Colonic mucosa (tissue), 4 donors: ENCODE data around the gene CKM. TPM values are rescaled to one million over a fixed set of nuclear protein-coding genes. Genes with fewer than 3 reads are reported as not detected.

Source experiments
- DNase-seq: peaks from one replicate; pipeline ENCODE4 v3.0.0-alpha.2; 2020
- H3K27ac ChIP-seq: fragments of 200-600 bp; one replicate; pipeline ENCODE4 v1.8.0; 2021
- H3K27me3 ChIP-seq: fragments of 200-600 bp; one replicate; pipeline ENCODE4 v1.8.0; 2021
- H3K36me3 ChIP-seq: fragments of 200-600 bp; one replicate; pipeline ENCODE4 v1.8.0; 2021
- H3K4me1 ChIP-seq: fragments of 200-600 bp; one replicate; pipeline ENCODE4 v1.8.0; 2021; ENCODE audit warnings: mild to moderate bottlenecking
- H3K4me3 ChIP-seq: fragments of 200-600 bp; one replicate; pipeline ENCODE4 v1.8.0; 2021
- H3K9ac ChIP-seq, 2 donors: one replicate each; pipeline ENCODE4 v1.7.0; 2013; ENCODE audit warnings: control low read depth in 2 of 2, low read depth in 2 of 2, low read length in 2 of 2
- H3K9me3 ChIP-seq: fragments of 200-600 bp; one replicate; pipeline ENCODE4 v1.8.0; 2021
- intact Hi-C: fragments of 100-400 bp; cut with DNase I; formaldehyde crosslinking; loops from one replicate; pipeline ENCODE4 v1.14.1; 2022
- total RNA-seq, 2 donors: library from RNA; stranded (reverse); fragmentation: NEBNext Ultra II Directional in 1 of 2; extraction: Animal tissue kit (Norgen Biotek cat#: 25700) in 1 of 2; gene quantifications; one replicate each; pipeline ENCODE4 v1.2.1, GENCODE V29; 2021
- TF ChIP-seq, protein P1 (sequence below): fragments of 200-600 bp; IDR thresholded peaks from one replicate; pipeline ENCODE4 v1.8.0; 2022; ENCODE audit warnings: antibody characterized with exemption, mild to moderate bottlenecking
- donor health status: healthy.
- donor health status: DM: no; HTN: no; CAD: no.
- donor health status: DM: no; HTN: no; CAD: no.

The CKM gene
- total RNA-seq, 2 donors from 2014 or later: 0.53 TPM; not detected in 1

DNA sequence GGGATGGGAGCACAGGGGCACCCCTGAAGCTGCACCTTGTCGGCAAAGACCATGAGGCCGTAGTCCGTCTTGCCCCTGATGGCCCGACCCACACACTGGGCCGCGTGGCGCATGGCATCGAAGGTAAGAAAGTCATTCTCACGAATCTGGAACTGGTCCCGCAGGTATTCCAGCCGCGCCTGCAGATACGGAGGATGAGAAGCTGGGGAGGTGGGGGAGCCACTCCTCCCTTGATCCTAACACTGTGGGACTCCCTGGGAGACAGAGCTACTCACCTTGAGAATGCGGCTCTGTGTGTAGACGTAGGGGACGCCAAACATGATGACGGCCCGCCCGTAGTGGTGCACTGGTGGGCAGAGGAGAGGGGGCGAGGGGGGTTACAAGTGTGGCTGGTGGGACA, 29.8 kb upstream of the CKM start:
- no peak overlapping the region for H3K27ac ChIP-seq
- H3K27me3 ChIP-seq: no peaks in the 10 kb centered on the region
- H3K9ac ChIP-seq: no peak overlapping the region
- H3K4me1 ChIP-seq: no peaks in the 10 kb centered on the region
- H3K9me3 ChIP-seq: no peaks in the 10 kb centered on the region
- DNase-seq: no peak
- intact Hi-C loops: no loop called here
- H3K4me3 ChIP-seq: no peak overlapping the region
- no peaks in the 10 kb centered on the region for H3K36me3 ChIP-seq
- TF ChIP-seq, protein P1, sequence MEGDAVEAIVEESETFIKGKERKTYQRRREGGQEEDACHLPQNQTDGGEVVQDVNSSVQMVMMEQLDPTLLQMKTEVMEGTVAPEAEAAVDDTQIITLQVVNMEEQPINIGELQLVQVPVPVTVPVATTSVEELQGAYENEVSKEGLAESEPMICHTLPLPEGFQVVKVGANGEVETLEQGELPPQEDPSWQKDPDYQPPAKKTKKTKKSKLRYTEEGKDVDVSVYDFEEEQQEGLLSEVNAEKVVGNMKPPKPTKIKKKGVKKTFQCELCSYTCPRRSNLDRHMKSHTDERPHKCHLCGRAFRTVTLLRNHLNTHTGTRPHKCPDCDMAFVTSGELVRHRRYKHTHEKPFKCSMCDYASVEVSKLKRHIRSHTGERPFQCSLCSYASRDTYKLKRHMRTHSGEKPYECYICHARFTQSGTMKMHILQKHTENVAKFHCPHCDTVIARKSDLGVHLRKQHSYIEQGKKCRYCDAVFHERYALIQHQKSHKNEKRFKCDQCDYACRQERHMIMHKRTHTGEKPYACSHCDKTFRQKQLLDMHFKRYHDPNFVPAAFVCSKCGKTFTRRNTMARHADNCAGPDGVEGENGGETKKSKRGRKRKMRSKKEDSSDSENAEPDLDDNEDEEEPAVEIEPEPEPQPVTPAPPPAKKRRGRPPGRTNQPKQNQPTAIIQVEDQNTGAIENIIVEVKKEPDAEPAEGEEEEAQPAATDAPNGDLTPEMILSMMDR: no peak

DNA sequence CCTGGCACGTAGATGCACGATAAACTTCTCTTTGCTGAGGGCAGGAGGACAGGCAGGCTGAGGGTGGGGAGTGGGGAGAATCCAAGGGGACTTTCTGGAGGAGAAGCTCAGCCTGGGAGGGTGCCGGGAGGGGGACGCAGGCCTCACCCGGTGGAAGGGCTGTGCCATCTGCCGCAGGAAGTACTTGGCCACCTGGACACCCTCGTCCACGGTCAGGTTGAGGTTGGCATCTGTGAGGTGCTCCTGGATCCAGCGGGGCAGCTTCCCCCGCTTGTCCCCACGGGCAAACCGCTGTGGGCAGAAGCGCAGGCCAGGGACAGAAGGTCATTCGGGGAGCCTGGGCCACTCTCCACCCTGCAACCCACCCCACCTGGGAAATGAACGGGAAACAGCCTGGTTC, 29.4 kb upstream of the CKM start:
- H3K36me3 ChIP-seq: no peaks in the 10 kb centered on the region

DNA sequence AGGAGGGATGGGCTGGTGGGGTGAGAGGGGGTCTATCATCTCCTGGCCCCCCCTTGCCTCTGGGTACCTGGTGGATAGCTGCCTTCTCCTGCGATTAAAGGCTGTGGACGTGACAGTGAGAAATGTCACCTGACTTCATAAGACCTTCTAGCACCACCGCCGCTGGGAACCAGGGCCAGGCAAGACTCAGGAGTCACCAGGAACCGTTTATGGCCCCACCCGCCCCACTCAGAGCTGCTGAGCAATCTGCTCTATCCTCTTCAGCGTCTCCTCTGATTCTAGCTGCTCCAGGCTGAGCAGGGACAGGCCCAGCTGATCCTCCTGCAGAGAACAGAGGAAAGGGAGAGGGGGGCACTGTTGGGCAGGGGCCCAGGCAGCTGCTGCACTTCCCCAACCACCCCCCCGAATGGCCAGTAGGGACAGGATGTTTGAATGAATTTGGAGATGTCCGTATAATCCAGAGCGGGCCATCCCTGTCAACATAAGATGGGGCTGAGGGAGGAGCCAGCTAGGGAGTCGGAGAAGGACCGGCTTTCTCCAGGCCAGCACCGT, 28.8 kb upstream of the CKM start:
- Histone ChIP-seq H3K4me3 (no peak overlapping the region), H3K9me3 (no peaks in the 10 kb centered on the region), H3K4me1 (no peaks in the 10 kb centered on the region), H3K9ac (no peak overlapping the region), H3K27ac (no peak overlapping the region), H3K36me3 (no peaks in the 10 kb centered on the region), H3K27me3 (no peaks in the 10 kb centered on the region)
- DNase-seq: no peak
- TF ChIP-seq, protein P1: no peak
- intact Hi-C loops: no loop called here

More for the DNA sequence above, 29.4 kb upstream of the CKM start:
- TF ChIP-seq, protein P1: no peak
- Histone ChIP-seq H3K9ac (no peak overlapping the region), H3K4me1 (no peaks in the 10 kb centered on the region), H3K9me3 (no peaks in the 10 kb centered on the region), H3K27me3 (no peaks in the 10 kb centered on the region), H3K4me3 (no peak overlapping the region), H3K27ac (no peak overlapping the region)
- no peak for DNase-seq
- intact Hi-C loops: no loop called here

DNA sequence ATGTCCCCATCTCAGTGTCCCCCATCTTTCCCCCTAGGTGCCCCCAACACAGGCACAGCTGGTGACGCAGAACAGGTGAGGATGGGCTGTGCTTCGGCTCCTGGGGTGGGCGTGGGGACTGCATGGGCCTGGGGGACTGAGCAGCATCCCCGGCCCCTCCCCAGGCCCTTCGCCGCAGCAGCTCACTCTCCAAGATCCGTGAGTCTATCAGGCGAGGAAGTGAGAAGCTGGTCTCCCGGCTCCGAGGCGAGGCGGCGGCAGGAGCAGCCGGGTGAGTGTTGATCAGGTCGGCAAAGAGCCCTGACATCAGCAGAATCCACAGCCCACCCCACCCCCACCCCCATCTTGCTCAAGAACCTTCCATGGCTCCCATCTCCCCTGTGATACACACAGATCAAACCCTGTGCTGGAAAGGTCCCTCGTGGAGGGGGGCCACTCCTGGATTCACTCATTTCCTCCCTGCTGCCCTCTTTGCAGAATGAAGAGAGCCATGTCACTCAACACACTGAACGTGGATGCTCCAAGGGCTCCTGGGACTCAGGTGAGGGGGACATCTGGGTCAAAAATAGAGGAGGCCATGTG, 27.9 kb upstream of the CKM start:
- Histone ChIP-seq H3K4me3 (no peak overlapping the region), H3K4me1 (no peaks in the 10 kb centered on the region), H3K9me3 (no peaks in the 10 kb centered on the region), H3K9ac (no peak overlapping the region), H3K36me3 (no peaks in the 10 kb centered on the region), H3K27ac (no peak overlapping the region), H3K27me3 (peaks cover under 1% of the 10 kb centered on the region)
- intact Hi-C loops: no loop called here
- no peak for DNase-seq
- TF ChIP-seq, protein P1: no peak

DNA sequence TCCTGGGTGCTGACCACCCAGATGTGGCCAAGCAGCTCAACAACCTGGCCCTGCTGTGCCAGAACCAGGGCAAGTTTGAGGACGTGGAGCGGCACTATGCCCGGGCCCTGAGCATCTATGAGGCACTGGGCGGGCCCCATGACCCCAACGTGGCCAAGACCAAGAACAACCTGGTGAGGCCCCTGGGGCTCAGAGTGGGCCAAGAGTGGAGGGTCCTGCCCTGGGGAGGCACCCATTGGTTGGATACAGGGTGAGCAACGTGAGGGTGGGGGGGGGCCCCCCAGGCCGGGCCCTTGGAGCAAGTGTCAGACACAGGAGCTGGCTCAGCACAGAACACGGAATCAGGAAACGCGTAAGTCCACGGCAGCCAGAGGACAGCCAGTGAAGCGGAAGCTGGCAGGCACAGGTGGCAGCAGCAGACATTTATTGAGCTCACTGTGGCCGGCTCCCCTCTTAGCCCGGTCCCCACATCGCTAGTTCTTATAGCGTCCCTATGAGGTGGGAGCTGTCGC, 26.8 kb upstream of the CKM start:
- no peak overlapping the region for H3K27ac ChIP-seq
- H3K9ac ChIP-seq: no peak overlapping the region
- TF ChIP-seq, protein P1: no peak
- peaks cover 8% of the 10 kb centered on the region for H3K27me3 ChIP-seq
- intact Hi-C loops: no loop called here
- H3K4me3 ChIP-seq: no peak overlapping the region
- H3K4me1 ChIP-seq: no peaks in the 10 kb centered on the region
- no peaks in the 10 kb centered on the region for H3K9me3 ChIP-seq
- DNase-seq: no peak
- H3K36me3 ChIP-seq: no peaks in the 10 kb centered on the region
